Right atrium auricular region (tissue), 2 donors: ENCODE measurements around the gene RPL36. TPM values are rescaled to one million over a fixed set of nuclear protein-coding genes. Genes with fewer than 3 reads are reported as not detected.

Source experiments
- DNase-seq: peaks from one replicate; pipeline ENCODE4 v3.0.0-alpha.2; 2019; ENCODE audit warnings: low spot score
- H3K27ac ChIP-seq, 2 donors: fragments of 200-600 bp; sonication (generic); 1 replicate in 1 of 2; 2 replicates in 1 of 2; pipeline ENCODE4 v1.5.1; 2016 to 2019
- H3K27me3 ChIP-seq, 2 donors: fragments of 200-600 bp; sonication (generic); one replicate each; pipeline versions ENCODE4 v1.5.1 to v1.6.0; 2017 to 2019
- H3K36me3 ChIP-seq: fragments of 200-600 bp; sonication (generic); one replicate; pipeline ENCODE4 v1.5.1; 2016
- H3K4me1 ChIP-seq, 2 donors: fragments of 200-600 bp; sonication (generic); one replicate each; pipeline versions ENCODE4 v1.5.1 to v1.6.0; 2017 to 2019
- H3K4me3 ChIP-seq, 2 donors: fragments of 200-600 bp; sonication (generic); 1 replicate in 1 of 2; 2 replicates in 1 of 2; pipeline ENCODE4 v1.5.1; 2017 to 2019; ENCODE audit warnings: mild to moderate bottlenecking in 1 of 2, moderate library complexity in 1 of 2
- H3K9me3 ChIP-seq, 2 donors: fragments of 200-600 bp; sonication (generic); one replicate each; pipeline ENCODE4 v1.5.1; 2019
- total RNA-seq, 2 donors: library from RNA; depleted of rRNA; stranded (reverse); fragments of >200 nt; gene quantifications; one replicate each; pipeline ENCODE4 v1.1.0, GENCODE V29; 2016
- TF ChIP-seq, protein P1 (sequence below), 2 donors: fragments of 200-600 bp; sonication (generic); IDR thresholded peaks; one replicate each; pipeline ENCODE4 v1.5.1; 2019; ENCODE audit warnings: antibody characterized with exemption in 2 of 2

The RPL36 gene
- total RNA-seq, 2 donors from 2014 or later, result 222 to 483 TPM

DNA sequence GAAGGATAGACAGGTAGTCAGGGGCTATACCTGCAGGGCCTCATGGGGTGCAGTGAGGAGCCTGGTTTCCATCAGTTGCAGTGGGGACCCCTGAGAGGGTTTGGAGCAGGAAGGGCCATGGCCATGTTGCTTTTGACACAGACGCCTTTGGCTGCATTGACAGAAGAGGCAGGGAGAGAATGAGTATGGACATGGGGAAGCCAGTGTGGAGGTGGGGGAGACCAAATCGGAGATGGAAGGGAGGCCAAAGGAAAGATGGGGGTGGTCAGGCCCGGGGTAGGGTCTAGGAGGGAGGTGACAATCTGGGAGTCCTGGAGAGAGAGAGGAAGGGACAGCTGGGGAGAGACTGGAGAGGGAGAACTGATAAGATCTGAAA is 8.0 kb upstream of the RPL36 start:
- Histone ChIP-seq H3K36me3 (peaks cover 12% of the 10 kb centered on the region), H3K9me3 (no peaks in the 10 kb centered on the region), H3K27ac (no peak overlapping the region), H3K4me1 (peaks cover 0 to 23% of the 10 kb centered on the region in 2 donors), H3K4me3 (no peak overlapping the region), H3K27me3 (no peaks in the 10 kb centered on the region)
- no peak for DNase-seq
- TF ChIP-seq, protein P1, sequence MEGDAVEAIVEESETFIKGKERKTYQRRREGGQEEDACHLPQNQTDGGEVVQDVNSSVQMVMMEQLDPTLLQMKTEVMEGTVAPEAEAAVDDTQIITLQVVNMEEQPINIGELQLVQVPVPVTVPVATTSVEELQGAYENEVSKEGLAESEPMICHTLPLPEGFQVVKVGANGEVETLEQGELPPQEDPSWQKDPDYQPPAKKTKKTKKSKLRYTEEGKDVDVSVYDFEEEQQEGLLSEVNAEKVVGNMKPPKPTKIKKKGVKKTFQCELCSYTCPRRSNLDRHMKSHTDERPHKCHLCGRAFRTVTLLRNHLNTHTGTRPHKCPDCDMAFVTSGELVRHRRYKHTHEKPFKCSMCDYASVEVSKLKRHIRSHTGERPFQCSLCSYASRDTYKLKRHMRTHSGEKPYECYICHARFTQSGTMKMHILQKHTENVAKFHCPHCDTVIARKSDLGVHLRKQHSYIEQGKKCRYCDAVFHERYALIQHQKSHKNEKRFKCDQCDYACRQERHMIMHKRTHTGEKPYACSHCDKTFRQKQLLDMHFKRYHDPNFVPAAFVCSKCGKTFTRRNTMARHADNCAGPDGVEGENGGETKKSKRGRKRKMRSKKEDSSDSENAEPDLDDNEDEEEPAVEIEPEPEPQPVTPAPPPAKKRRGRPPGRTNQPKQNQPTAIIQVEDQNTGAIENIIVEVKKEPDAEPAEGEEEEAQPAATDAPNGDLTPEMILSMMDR (IDR thresholded peaks at IDR 0.05), result no peak

DNA sequence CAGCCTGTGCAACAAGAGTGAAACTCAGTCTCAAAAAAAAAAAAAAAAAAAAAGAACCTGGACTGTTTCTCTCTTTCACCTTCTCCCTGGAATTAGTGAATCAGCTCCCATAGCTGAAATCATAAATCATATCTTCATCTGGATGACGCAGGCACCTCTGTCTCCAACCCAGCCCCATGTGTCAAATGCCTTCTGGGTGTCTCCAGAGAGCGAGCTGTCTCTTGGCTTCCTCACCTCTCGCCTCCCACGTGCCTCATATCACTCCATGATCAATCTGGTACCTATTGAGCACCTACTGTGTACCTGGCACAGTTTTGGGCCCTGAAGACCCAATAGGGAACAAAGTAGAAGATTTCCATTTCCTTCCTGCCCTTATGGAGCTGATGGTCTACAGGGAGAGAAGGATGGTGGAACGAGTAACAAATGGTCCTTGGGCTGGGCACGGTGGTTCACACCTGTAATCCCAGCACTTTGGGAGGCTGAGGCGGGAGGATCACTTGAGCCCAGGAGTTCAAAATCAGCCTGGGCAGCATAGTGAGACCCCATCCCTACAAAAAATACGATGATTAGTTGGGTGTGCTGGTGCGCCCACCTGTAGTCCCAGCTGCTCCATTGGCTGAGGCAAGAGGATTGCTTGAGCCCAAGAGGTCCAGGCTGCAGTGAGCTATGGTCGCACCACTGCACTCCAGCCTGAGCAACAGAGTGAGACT is 6.8 kb upstream of the RPL36 start:
- TF ChIP-seq, protein P1 (IDR thresholded peaks at IDR 0.05), result no peak
- H3K27ac ChIP-seq, result no peak overlapping the region
- H3K36me3 ChIP-seq, result peaks cover 4% of the 10 kb centered on the region
- no peaks in the 10 kb centered on the region for H3K9me3 ChIP-seq
- peaks cover 0 to 28% of the 10 kb centered on the region in 2 donors for H3K4me1 ChIP-seq
- no peaks in the 10 kb centered on the region for H3K27me3 ChIP-seq
- no peak overlapping the region for H3K4me3 ChIP-seq
- DNase-seq, result no peak

DNA sequence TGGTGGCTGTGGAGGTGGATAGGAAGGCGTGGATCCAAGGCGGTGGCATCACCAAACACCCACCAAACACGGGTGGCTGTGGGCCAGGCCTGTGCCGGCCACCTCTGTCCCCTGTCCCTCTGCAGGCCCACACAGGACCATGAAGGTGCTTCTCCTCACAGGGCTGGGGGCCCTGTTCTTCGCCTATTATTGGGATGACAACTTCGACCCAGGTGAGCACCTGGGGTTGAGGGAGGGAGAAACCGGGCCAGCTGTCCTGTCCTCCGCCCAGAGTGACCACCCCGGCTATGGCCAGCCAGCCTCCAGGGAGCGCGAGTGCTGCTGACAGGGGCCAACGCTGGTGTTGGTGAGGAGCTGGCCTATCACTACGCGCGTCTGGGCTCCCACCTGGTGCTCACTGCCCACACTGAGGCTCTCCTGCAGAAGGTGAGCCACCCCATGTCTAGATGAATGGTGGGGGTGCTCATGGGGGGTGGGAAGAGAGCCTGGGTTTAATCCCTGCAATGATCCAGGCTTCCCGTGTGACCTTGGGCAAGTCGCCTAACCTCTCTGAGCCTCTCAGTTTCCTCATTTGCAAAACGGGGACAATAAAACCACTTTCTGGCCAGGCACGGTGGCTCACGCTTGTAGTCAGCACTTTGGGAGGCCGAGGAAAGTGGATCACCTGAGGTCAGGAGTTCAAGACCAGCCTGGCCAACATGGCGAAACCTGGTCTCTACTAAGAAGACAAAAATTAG is 5.2 kb upstream of the RPL36 start:
- TF ChIP-seq, protein P1 (IDR thresholded peaks at IDR 0.05), result no peak
- Histone ChIP-seq H3K27ac (no peak overlapping the region), H3K27me3 (no peaks in the 10 kb centered on the region), H3K4me3 (no peak overlapping the region), H3K9me3 (no peaks in the 10 kb centered on the region), H3K36me3 (no peaks in the 10 kb centered on the region), H3K4me1 (peaks cover 0 to 16% of the 10 kb centered on the region in 2 donors)
- no peak for DNase-seq

DNA sequence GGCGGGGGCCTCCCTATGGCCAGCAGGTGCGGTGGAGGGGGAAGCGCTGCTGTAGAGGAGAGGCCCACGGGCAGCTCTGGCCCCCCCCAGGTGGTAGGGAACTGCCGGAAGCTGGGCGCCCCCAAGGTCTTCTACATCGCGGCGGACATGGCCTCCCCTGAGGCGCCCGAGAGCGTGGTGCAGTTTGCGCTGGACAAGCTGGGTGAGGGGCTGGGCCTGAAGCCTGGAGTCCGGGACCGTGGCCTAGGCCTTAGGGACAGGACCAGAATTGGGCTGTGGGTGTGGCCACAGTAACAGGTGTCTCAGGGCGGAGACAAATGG is 3.8 kb upstream of the RPL36 start:
- Histone ChIP-seq H3K4me1 (peaks cover 0 to 18% of the 10 kb centered on the region in 2 donors), H3K27ac (peak overlapping the region; percentile 59 to 71), H3K36me3 (no peaks in the 10 kb centered on the region), H3K9me3 (no peaks in the 10 kb centered on the region), H3K27me3 (no peaks in the 10 kb centered on the region), H3K4me3 (peak overlapping the region; percentile 34 to 59)
- DNase-seq, result no peak
- TF ChIP-seq, protein P1 (IDR thresholded peaks at IDR 0.05), result no peak

DNA sequence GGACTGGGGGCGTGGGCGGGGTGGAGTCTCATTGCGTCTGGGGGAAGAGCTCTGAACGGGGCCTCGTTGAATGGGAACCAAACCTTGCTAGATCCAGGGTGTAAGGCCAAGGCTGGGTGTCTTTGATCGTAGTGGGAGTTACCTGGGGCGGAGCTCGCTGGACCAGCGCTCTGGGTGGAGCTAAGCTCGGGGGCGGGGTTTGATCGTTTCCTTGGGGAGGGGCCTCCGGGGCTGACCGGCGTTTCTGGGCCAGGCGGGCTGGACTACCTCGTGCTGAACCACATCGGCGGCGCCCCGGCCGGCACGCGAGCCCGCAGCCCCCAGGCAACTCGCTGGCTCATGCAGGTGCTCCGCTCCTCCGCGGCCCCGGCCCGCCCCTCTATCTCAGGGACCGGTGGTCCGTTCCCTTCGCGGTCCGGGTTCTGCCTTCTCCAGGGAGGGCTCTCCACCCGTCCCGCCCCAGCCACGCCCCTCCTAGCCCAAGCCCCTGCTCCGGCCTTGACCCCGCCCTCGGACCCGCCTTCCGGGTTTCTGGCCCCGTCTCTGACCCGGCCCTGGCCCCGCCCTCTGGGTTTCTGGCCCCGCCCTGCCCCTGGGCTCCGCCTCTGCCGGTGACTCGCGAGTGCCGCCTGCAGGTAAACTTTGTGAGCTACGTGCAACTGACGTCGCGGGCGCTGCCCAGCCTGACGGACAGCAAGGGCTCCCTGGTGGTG is 3.3 kb upstream of the RPL36 start:
- peaks cover 3% of the 10 kb centered on the region for H3K36me3 ChIP-seq
- H3K9me3 ChIP-seq, result no peaks in the 10 kb centered on the region
- peak overlapping the region; percentile 59 to 71 for H3K27ac ChIP-seq
- peaks cover 0 to 21% of the 10 kb centered on the region in 2 donors for H3K4me1 ChIP-seq
- DNase-seq, result peak; percentile 96
- no peaks in the 10 kb centered on the region for H3K27me3 ChIP-seq
- TF ChIP-seq, protein P1 (IDR thresholded peaks at IDR 0.05), result peak; percentile 85 to 90
- peak overlapping the region; percentile 34 to 59 for H3K4me3 ChIP-seq
